22Rv1 (cell line): ENCODE measurements around the gene FHIT.

Source experiments
- H3K27ac ChIP-seq: fragments of 450-650 bp; 2 replicates; pipeline ENCODE4 v1.5.1; 2017
- ZFX ChIP-seq: fragments of 450-650 bp; IDR thresholded peaks from 2 replicates; pipeline ENCODE4 v1.6.1; 2017; ENCODE audit warnings: antibody characterized with exemption, borderline replicate concordance
- TF ChIP-seq, protein P1 (sequence below): fragments of 450-650 bp; IDR thresholded peaks from 2 replicates; pipeline ENCODE4 v1.5.1; 2017; ENCODE audit warnings: mild to moderate bottlenecking

FHIT gene

DNA sequence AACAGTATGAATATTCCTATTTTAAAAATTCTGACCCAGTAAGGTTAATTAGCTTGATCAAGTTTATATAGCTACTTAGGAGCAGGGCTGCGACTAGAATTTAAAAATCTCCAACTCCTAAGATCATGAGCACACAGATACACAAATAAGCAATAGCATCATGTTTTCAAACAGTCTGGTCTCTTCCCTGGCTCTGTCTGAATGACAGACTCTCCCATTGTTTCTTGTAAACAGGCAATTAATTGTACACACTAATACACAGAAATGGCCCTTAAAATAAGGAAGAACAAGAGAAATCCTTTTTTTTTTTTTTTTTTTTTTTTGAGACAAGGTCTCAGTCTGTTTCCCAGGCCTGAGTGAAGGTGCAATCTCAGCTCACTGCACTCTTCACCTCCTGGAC is 1137.1 kb downstream of the FHIT start:
- TF ChIP-seq ZFX, result no peak
- TF ChIP-seq, protein P1, sequence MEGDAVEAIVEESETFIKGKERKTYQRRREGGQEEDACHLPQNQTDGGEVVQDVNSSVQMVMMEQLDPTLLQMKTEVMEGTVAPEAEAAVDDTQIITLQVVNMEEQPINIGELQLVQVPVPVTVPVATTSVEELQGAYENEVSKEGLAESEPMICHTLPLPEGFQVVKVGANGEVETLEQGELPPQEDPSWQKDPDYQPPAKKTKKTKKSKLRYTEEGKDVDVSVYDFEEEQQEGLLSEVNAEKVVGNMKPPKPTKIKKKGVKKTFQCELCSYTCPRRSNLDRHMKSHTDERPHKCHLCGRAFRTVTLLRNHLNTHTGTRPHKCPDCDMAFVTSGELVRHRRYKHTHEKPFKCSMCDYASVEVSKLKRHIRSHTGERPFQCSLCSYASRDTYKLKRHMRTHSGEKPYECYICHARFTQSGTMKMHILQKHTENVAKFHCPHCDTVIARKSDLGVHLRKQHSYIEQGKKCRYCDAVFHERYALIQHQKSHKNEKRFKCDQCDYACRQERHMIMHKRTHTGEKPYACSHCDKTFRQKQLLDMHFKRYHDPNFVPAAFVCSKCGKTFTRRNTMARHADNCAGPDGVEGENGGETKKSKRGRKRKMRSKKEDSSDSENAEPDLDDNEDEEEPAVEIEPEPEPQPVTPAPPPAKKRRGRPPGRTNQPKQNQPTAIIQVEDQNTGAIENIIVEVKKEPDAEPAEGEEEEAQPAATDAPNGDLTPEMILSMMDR, result no peak
- H3K27ac ChIP-seq, result no peak overlapping the region

DNA sequence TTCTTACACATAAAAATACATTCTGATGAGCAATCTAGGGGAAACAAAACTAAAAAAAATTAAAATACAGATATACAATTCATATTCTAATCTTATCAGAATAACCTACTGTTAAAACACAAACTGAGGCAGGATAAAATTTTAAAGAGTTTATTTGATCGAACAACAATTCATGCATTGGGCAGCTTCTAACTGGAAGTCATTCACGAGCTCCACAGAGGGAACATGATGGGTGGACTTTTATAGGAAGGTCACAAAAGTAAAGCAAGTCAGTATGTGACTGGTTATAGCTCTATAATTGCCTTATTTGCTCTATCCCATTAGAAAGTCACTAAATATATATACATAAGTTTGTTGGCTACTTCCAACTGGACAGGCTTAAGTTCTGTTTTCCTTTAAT is 1144.0 kb downstream of the FHIT start:
- TF ChIP-seq ZFX, result no peak
- TF ChIP-seq, protein P1, result no peak
- H3K27ac ChIP-seq, result no peak overlapping the region

DNA sequence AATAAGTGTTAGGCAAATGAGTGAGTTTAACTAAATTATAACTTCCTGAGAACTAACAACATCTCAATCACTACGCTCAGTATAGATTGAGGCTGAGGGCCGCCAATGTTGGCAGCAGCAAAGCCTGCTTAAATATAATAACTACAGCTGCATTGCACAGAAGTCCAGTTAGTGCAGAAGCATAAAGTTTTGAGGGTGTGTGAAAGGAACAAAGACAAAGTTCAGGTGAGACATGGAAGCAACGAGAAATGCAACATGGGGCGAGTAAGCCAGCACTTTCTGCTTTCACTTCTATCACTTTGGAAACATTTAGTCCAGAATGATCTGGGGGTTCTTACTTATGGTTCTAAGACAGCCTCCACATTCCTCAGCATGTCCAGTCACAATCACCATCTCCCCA is 1149.1 kb downstream of the FHIT start:
- TF ChIP-seq ZFX, result no peak
- TF ChIP-seq, protein P1, result no peak
- H3K27ac ChIP-seq, result no peak overlapping the region

DNA sequence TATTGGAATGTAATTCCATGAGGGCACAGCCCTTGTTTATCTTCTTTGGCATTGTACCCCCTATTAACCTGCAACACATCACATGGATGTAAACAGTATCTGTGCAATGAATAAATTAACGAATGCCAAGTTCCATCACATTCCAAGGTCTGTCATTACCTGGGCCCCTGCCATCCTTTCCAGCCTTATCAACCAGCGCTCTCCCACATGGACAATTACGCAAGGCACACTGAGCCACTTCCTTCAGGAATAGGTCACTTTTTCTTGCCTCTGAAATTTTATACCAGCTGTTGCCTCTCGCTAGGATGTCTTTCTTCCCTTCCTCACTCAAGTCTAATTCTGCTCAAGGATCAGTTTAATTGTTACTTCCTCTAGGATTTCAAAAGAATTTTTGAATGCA is 1149.6 kb downstream of the FHIT start:
- H3K27ac ChIP-seq, result no peak overlapping the region
- TF ChIP-seq, protein P1, result no peak
- TF ChIP-seq ZFX, result no peak

DNA sequence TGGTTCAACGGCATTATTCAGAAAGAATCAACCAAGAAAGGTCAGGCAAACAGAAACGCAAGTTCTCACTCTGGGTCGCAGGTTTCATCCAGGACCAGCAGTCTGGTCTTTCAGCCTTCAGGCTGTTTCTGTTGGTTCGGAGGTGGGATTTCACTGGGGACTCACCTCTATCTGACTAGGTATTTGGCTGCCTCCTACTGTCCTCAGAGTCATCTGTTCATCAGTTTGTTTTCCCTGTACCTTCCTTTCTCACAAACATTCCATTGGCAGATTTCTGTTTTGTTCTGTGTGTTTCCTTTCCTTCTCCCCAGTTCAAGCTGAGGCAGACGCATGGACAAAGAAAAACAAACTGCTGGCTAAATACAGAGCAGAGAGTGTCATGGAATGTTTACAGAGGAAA is 1154.8 kb downstream of the FHIT start:
- H3K27ac ChIP-seq, result no peak overlapping the region
- no peak for TF ChIP-seq ZFX
- TF ChIP-seq, protein P1, result no peak

DNA sequence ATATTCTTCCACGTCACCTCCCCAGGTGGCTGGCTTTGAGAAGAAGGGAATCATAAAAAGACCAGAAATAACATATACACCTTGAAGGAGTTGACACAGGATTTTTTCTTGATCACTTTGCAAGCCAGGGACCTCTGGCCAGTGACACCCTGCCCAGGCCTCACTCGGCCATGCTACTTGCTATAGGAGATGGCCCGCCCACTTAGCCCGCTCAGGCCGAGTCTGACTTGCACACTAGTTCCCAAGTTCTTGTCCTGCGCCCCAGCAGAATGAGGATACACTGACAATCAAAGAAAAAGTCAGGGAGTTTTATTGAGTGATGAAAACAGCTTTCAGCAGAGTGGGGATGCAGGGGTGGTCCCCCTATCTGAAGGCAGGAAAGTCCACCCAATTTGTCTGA is 1155.3 kb downstream of the FHIT start:
- TF ChIP-seq ZFX, result no peak
- TF ChIP-seq, protein P1, result no peak
- no peak overlapping the region for H3K27ac ChIP-seq

DNA sequence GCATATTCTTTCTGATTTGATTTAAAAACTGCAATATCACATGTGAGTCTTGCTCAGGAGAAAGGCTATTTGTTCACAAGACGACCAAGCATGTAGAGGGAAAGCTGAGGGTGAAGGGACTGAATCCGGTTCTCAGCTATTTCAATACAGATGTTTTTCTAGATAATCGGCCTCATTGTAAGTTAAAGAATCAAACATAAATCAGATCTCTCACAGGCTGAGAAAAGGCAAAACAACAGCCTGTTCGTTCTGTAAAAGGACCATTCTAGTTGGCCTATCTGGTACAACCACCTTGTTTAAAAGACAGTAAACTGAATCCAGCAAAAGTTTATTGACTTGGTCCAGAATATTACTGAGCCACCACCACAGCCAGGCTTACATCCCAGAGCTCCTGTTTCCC is 1155.7 kb downstream of the FHIT start:
- H3K27ac ChIP-seq, result no peak overlapping the region
- TF ChIP-seq, protein P1, result no peak
